ENCODE measurements around the gene RER1. TPM values are rescaled to one million over a fixed set of nuclear protein-coding genes. Genes with fewer than 3 reads are reported as not detected.

Gene RER1
- total RNA-seq, 1 experiment from 2014 or later, result 110 TPM

- H3K27ac Mint-ChIP-seq, result no peak overlapping the region
- H3K23ac ChIP-seq (ENCODE audit: insufficient read length, low read depth, low read length), result no peak overlapping the region
- H2BK120ac ChIP-seq (ENCODE audit: low read depth, low read length, poor library complexity, severe bottlenecking), result no peak overlapping the region
- H3K4me1 Mint-ChIP-seq, result peaks cover 6 to 11% of the 10 kb centered on the region in 2 experiments
- H2BK12ac ChIP-seq (ENCODE audit: insufficient read length, low read depth, low read length), result no peak overlapping the region
- no peak overlapping the region for H3K56ac ChIP-seq (ENCODE audit: insufficient read length, low read depth, low read length)
- no peak overlapping the region for H4K8ac ChIP-seq (replicated peaks; ENCODE audit: insufficient read length, low read depth, low read length)
- no peak for TF ChIP-seq CTCF (conservative IDR thresholded peaks at IDR 0.05)
- H4K20me1 ChIP-seq (ENCODE audit: control insufficient read depth, insufficient read depth, insufficient read length), result peaks cover 2% of the 10 kb centered on the region
- no peak overlapping the region for H2AFZ ChIP-seq (ENCODE audit: low read length)
- no peak overlapping the region for H2AK5ac ChIP-seq (ENCODE audit: insufficient read length, low read length)
- peaks cover 5% of the 10 kb centered on the region; the same call in 1 of the 2 replicates for H3K79me2 ChIP-seq (ENCODE audit: insufficient read depth, low read length)
- no peaks in the 10 kb centered on the region for H3K4me1 ChIP-seq (ENCODE audit: insufficient read depth, low read length)
- no peak overlapping the region for H4K91ac ChIP-seq (ENCODE audit: insufficient read length, low read depth, low read length)
- WGBS (ENCODE audit: extremely low coverage, insufficient read length, low lambda C conversion rate), result no CpG with 5 or more reads among the region's 5 CpGs
- H3K9me3 Mint-ChIP-seq, result no peaks in the 10 kb centered on the region
- H3K23me2 ChIP-seq (ENCODE audit: insufficient read length, low read depth, low read length, poor library complexity, severe bottlenecking), result peaks cover 6% of the 10 kb centered on the region
- H3K14ac ChIP-seq (ENCODE audit: insufficient read depth, low read length), result no peak overlapping the region
- H3K27me3 Mint-ChIP-seq (ENCODE audit: low read depth), result no peaks in the 10 kb centered on the region
- H3K4me3 Mint-ChIP-seq, result no peak overlapping the region
- no peak overlapping the region for H3K9ac ChIP-seq (ENCODE audit: extremely low read depth, insufficient read length, low read length)
- no peaks in the 10 kb centered on the region for H3K9me3 ChIP-seq (ENCODE audit: control insufficient read depth, low read depth, low read length)
- no peak overlapping the region for H2BK20ac ChIP-seq (ENCODE audit: low read depth, low read length, poor library complexity, severe bottlenecking)
- H3T11ph ChIP-seq (ENCODE audit: low read length), result no peak overlapping the region
- H3K79me1 ChIP-seq (ENCODE audit: insufficient read depth, low read depth, low read length, poor library complexity, severe bottlenecking), result peaks cover 11% of the 10 kb centered on the region
- H3K36me3 Mint-ChIP-seq (ENCODE audit: insufficient read depth in 1 of 3, low read depth in 3 of 3), result peaks cover 8 to 74% (median 72%) of the 10 kb centered on the region in 3 experiments; a peak in 6 of 7 replicates
- no peak overlapping the region for H3K4ac ChIP-seq (ENCODE audit: low read depth, low read length)
- H2BK15ac ChIP-seq (ENCODE audit: low read depth, low read length), result no peak overlapping the region
- H3K18ac ChIP-seq (ENCODE audit: insufficient read length, low read depth, low read length), result no peak overlapping the region
- no peak overlapping the region for H2BK5ac ChIP-seq (ENCODE audit: insufficient read length, low read length)
- H3K27ac ChIP-seq (ENCODE audit: insufficient read length, low read depth, low read length), result no peak overlapping the region
- no peak overlapping the region for H3K4me2 ChIP-seq (ENCODE audit: insufficient read depth, insufficient read length, low read length)
- no peaks in the 10 kb centered on the region for H3K27me3 ChIP-seq (ENCODE audit: insufficient read depth, low read length)
- no peak overlapping the region for H4K5ac ChIP-seq (ENCODE audit: insufficient read length, low read depth, low read length)
- DNase-seq, result no peak
These were observed 4.8 kb downstream of the RER1 start for GRCh38 chr1:2396476-2396875.
